ENCODE data around the gene PSRC1.
"Not testable (repeated sequence)": the region's sequence is repeated elsewhere in the genome, so short reads cannot be mapped to it uniquely, and the experiment has no call there.

The PSRC1 gene

GRCh38 chr1:109306832-109307273 is 23.9 kb upstream of the PSRC1 start, which contains the start of gene MYBPHL:
TSS of gene MYBPHL (minus strand) at chr1:109307011. CDS start at chr1:109306991, 20 bp downstream.
- no peak within 1 kb of the TSS for H3K4me3 ChIP-seq (ENCODE audit: low read depth, low read length)
- no peak for DNase-seq (ENCODE audit: low read depth)
- in situ Hi-C loops (cut with HindIII; ENCODE audit: low sequenced_read_pairs): no loop called here
- TF ChIP-seq CTCF (IDR thresholded peaks at IDR 0.05; ENCODE audit: low read depth, low read length, missing control alignments): no peak

GRCh38 chr1:109305991-109306390 is 23.0 kb upstream of the PSRC1 start:
- DNase-seq (ENCODE audit: low read depth); in situ Hi-C loops (cut with HindIII; ENCODE audit: low sequenced_read_pairs); H3K4me3 ChIP-seq (ENCODE audit: low read depth, low read length): not testable (repeated sequence)

- no peak for TF ChIP-seq CTCF (IDR thresholded peaks at IDR 0.05; ENCODE audit: low read depth, low read length, missing control alignments)
- H3K4me3 ChIP-seq (ENCODE audit: low read depth, low read length): no peak overlapping the region
- in situ Hi-C loops (cut with HindIII; ENCODE audit: low sequenced_read_pairs): no loop called here
- DNase-seq (ENCODE audit: low read depth): no peak
Observed at GRCh38 chr1:109304226-109304920, 21.4 kb upstream of the PSRC1 start.

- no peak for TF ChIP-seq CTCF (IDR thresholded peaks at IDR 0.05; ENCODE audit: low read depth, low read length, missing control alignments)
- in situ Hi-C loops (cut with HindIII; ENCODE audit: low sequenced_read_pairs): no loop called here
- no peak overlapping the region for H3K4me3 ChIP-seq (ENCODE audit: low read depth, low read length)
- DNase-seq (ENCODE audit: low read depth): no peak
Observed at GRCh38 chr1:109301874-109302273, 18.9 kb upstream of the PSRC1 start.

- DNase-seq (ENCODE audit: low read depth): no peak
- no peak overlapping the region for H3K4me3 ChIP-seq (ENCODE audit: low read depth, low read length)
- in situ Hi-C loops (cut with HindIII; ENCODE audit: low sequenced_read_pairs): no loop called here
- no peak for TF ChIP-seq CTCF (IDR thresholded peaks at IDR 0.05; ENCODE audit: low read depth, low read length, missing control alignments)
Observed at GRCh38 chr1:109300650-109301151, 17.8 kb upstream of the PSRC1 start.

GRCh38 chr1:109299558-109300343 is 16.8 kb upstream of the PSRC1 start:
- H3K4me3 ChIP-seq (ENCODE audit: low read depth, low read length): no peak overlapping the region
- no peak for TF ChIP-seq CTCF (IDR thresholded peaks at IDR 0.05; ENCODE audit: low read depth, low read length, missing control alignments)
- in situ Hi-C loops (cut with HindIII; ENCODE audit: low sequenced_read_pairs): no loop called here
- peak; percentile 81 for DNase-seq (ENCODE audit: low read depth)

All from astrocyte of the cerebellum (primary cell).